T-helper 17 cell (primary cell): Measurements from ENCODE around the gene USP8. TPM values are rescaled to one million over a fixed set of nuclear protein-coding genes. Genes with fewer than 3 reads are reported as not detected.

Source experiments
- ATAC-seq: fragments of 150-1000 bp; cut with Tn5 transposase; 2 replicates; pipeline ENCODE4 v1.10.0; 2021; ENCODE audit warnings: mild to moderate bottlenecking, moderate library complexity
- DNase-seq, 3 donors: peaks; one replicate each; pipeline versions ENCODE4 v3.0.0 to v3.0.0-alpha.2; 2020 to 2021
- H3K9me3 ChIP-seq: one replicate; pipeline ENCODE4 v1.7.0; 2013; ENCODE audit warnings: low read length, mild to moderate bottlenecking; ENCODE audit not compliant: control insufficient read depth, poor library complexity, severe bottlenecking
- H3K27ac Mint-ChIP-seq: one replicate; pipeline ENCODE4 v1.8.0; 2022; ENCODE audit warnings: mild to moderate bottlenecking, moderate library complexity, mixed read lengths
- H3K27me3 Mint-ChIP-seq: one replicate; pipeline ENCODE4 v1.8.0; 2022; ENCODE audit warnings: mixed read lengths
- H3K36me3 Mint-ChIP-seq: one replicate; pipeline ENCODE4 v1.8.0; 2022; ENCODE audit warnings: low read depth, mixed read lengths
- H3K4me1 Mint-ChIP-seq: one replicate; pipeline ENCODE4 v1.8.0; 2022; ENCODE audit warnings: mild to moderate bottlenecking, mixed read lengths
- H3K4me3 Mint-ChIP-seq: one replicate; pipeline ENCODE4 v1.8.0; 2022; ENCODE audit warnings: mild to moderate bottlenecking, moderate library complexity, mixed read lengths
- total RNA-seq, 4 donors: library from RNA in 2 of 4; stranded (reverse) in 2 of 4; gene quantifications; one replicate each; pipeline ENCODE4 v1.2.3 and lab custom pipeline; 2022 to 2026

The USP8 gene
- total RNA-seq, 2 donors from 2014 or later = 43.4 to 62.8 TPM

DNA sequence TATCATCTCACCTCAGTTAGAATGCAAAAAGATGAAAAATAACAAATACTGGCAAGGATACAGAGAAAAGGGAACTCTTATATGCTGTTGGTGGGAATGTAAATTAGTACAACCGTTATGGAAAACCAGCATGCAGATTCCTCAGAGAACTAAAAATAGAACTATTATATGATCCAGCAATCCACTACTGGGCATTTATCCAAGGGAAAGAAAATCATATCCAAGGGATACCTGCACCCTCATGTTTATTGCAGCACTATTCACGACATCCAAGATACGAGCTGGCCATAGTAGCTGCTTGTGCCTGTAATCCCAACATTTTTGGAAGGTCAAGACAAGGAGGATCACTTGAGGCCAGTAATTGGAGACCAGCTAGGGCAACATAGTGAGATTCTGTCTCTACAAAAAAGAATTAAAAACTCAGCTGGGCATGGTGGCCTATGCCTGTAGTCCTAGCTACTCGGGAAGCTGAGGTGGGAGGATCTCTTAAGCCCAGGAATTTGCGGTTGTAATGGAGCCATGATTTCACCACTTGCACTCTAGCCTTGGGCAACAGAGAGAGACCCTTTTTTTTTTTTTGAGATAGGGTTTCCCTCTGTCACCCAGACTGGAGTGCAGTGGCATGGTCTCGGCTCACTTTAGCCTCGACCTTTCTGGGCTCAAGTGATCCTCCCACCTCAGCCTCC lies 95.7 kb downstream of the USP8 start:
- Mint-ChIP-seq H3K36me3 (peaks cover 2% of the 10 kb centered on the region), H3K4me1 (no peaks in the 10 kb centered on the region), H3K27me3 (no peaks in the 10 kb centered on the region), H3K27ac (no peak overlapping the region), H3K4me3 (no peak overlapping the region)
- no peaks in the 10 kb centered on the region for H3K9me3 ChIP-seq
- ATAC-seq = no peak
- DNase-seq = no peak

DNA sequence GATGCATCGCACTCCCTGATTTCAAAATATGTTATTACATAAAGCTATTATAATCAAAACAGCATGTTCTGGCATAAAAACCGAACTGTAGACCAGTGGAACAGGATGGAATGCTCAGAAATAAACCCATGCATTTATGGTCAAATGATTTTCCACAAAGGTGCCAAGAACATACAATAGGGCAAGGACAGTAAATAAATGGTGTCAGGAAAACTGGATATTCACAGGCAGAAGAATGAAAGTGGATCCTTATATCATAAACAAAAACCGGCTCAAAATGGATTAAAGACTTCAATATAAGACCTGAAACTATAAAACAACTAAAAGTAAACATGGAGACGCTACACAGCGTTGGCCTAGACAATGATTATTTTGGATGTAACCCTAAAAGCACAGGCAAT lies 99.6 kb downstream of the USP8 start:
- ATAC-seq (no peak), DNase-seq (no peak)
- no peak overlapping the region for H3K27ac Mint-ChIP-seq
- no peaks in the 10 kb centered on the region for H3K9me3 ChIP-seq
- no peaks in the 10 kb centered on the region for H3K27me3 Mint-ChIP-seq
- H3K4me3 Mint-ChIP-seq = no peak overlapping the region
- H3K36me3 Mint-ChIP-seq = peaks cover 2% of the 10 kb centered on the region
- H3K4me1 Mint-ChIP-seq = no peaks in the 10 kb centered on the region

DNA sequence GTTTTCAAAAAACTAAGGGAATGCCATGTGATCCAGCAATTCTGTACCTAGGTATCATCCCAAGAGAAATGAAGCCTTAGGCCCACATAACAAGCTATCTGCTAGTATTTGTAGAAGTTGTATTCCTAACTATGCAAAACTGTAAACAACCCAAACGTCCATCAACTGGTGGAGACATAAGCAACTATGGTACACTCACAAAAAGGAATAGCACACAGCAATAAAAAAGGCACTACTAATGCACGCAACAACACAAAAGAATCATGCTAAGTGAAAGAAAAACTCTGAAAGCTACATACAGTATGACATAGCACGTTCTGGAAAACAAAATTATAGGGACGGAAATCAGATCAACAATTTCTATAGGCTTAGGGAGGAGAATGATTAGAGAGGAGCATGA lies 107.0 kb downstream of the USP8 start:
- Mint-ChIP-seq H3K4me1 (no peaks in the 10 kb centered on the region), H3K27ac (no peak overlapping the region), H3K36me3 (peaks cover 2% of the 10 kb centered on the region), H3K4me3 (no peak overlapping the region), H3K27me3 (no peaks in the 10 kb centered on the region)
- no peaks in the 10 kb centered on the region for H3K9me3 ChIP-seq
- ATAC-seq = no peak
- no peak for DNase-seq

DNA sequence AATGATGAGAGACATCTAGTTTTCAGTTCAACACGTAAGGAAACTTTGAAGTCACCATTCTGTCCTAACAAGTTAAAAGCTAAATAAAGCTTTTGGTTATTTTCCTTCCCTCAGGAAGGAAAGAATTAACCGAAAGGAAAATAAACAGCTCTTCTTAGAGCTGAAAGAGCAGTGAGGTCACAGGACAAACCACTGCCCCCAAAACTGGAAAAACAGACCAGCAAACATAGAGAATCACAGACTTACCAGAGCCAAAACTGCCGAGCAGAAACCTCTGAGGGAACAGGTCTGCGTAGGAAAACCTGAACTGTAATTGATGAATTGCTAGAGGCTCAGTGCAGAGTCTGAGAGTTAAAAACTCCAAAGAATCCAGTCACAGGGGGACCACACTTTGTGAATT lies 107.6 kb downstream of the USP8 start:
- no peaks in the 10 kb centered on the region for H3K9me3 ChIP-seq
- DNase-seq (no peak), ATAC-seq (no peak)
- Mint-ChIP-seq H3K36me3 (no peaks in the 10 kb centered on the region), H3K27me3 (no peaks in the 10 kb centered on the region), H3K27ac (no peak overlapping the region), H3K4me3 (no peak overlapping the region), H3K4me1 (no peaks in the 10 kb centered on the region)

DNA sequence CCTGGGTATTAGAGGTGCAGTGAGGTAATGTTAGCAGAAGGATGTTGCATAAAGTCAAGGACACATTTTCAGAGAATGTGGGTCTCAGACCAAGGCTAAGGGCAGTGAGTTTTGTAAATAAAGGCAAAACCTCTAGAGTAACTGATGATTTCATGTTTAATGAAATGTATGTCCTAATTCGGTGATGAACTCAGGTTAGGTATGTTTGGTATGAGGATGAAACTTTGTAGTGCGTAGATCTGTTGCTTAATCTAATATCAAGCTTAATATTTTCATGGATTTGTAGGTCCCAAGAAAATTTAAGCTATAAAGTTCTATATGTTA lies 118.6 kb downstream of the USP8 start:
- Mint-ChIP-seq H3K4me1 (peaks cover 2% of the 10 kb centered on the region), H3K4me3 (no peak overlapping the region), H3K27me3 (peaks cover 30% of the 10 kb centered on the region), H3K36me3 (no peaks in the 10 kb centered on the region), H3K27ac (no peak overlapping the region)
- H3K9me3 ChIP-seq = no peaks in the 10 kb centered on the region
- no peak for DNase-seq
- no peak for ATAC-seq

DNA sequence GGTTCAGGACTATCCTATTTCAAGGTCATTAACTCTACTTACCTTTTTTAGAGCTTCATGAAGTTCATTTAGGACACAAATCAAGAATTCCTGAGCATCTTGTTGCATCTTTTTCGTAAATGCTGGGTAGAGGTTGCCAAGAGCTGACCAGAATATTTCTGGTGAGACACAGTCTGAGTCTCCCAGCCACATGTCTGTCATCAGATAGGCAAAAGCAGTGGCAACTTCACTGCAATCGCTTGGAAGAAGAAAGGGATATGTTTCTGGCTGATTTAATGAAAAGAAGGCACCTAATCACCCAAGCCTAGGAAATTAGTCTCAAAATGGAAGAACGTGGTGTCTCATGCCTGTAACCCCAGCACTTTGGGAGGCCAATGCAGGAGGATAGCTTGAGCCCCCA lies 119.4 kb downstream of the USP8 start:
- H3K9me3 ChIP-seq = no peaks in the 10 kb centered on the region
- DNase-seq = no peak
- no peak overlapping the region for H3K4me3 Mint-ChIP-seq
- H3K27ac Mint-ChIP-seq = no peak overlapping the region
- H3K4me1 Mint-ChIP-seq = peaks cover 2% of the 10 kb centered on the region
- H3K27me3 Mint-ChIP-seq = peaks cover 30% of the 10 kb centered on the region
- ATAC-seq = no peak
- H3K36me3 Mint-ChIP-seq = no peaks in the 10 kb centered on the region

DNA sequence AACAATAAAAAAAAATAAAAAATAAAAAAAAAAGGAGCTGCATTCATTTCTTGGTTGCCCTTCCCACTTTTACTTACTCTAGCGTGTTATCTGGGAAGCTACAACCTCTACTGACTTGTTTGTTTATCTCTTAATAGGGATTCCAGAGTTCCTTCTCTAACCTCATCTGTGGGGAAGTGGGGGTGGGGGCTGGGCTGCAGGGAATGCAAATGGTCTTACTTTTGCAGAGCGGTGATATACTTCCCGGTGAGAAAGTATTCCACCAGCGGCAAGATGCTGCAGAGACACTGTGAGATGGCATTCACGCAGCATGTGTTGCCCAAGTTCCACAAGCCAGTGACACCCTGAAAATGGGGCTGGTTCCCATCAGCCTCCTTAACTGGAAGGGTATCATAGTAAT lies 120.2 kb downstream of the USP8 start:
- no peak for ATAC-seq
- no peak for DNase-seq
- H3K27ac Mint-ChIP-seq = no peak overlapping the region

DNA sequence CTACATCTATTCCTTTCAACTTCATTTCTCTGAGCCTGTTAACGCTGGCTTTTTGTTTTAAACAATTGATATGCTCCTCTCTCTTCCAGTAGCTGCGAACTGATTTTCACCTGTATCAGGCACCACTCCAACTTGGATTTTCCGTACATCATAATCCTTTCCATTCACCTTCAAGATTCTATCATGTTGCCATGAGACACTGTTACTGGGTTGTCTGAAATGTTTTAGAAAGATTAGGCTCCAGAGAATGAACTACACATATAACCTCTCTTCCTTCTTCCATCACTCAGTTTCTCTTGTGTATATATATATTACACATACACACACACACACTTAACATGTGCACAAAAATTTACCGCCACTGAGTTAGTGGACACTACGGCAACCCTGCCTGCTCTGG lies 122.4 kb downstream of the USP8 start, which contains the start of gene USP50:
USP50 (minus strand) TSS at position 101 of the 400 bp plus-strand sequence. CDS start 141 bp downstream, outside the sequence.
- H3K4me1 Mint-ChIP-seq = peaks cover 2% of the 10 kb centered on the region

More for the DNA sequence above, 120.2 kb downstream of the USP8 start:
- peaks cover 2% of the 10 kb centered on the region for H3K4me1 Mint-ChIP-seq
- no peak overlapping the region for H3K4me3 Mint-ChIP-seq
- H3K36me3 Mint-ChIP-seq = no peaks in the 10 kb centered on the region
- H3K27me3 Mint-ChIP-seq = peaks cover 30% of the 10 kb centered on the region
- no peaks in the 10 kb centered on the region for H3K9me3 ChIP-seq

DNA sequence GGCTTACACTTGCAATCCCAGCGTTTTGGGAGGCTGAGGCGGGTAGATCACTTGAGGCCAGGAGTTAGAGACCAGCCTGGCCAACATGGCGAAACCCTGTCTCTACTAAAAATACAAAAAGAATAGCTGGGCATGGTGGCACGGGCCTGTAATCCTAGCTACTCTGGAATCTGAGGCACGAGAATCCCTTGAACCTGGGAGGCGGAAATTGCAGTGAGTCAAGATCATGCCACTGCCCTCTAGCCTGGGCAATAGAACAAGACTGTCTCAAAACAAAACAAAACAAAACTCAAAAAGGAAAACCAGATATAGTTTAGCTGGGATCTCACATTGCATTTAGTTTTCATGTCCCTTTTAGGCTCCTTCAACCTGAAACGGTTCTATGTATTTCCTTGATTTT lies 125.1 kb downstream of the USP8 start:
- H3K36me3 Mint-ChIP-seq = no peaks in the 10 kb centered on the region
- H3K4me3 Mint-ChIP-seq = no peak overlapping the region
- DNase-seq (no peak), ATAC-seq (no peak)
- H3K9me3 ChIP-seq = no peaks in the 10 kb centered on the region
- peaks cover 15% of the 10 kb centered on the region for H3K27me3 Mint-ChIP-seq
- H3K27ac Mint-ChIP-seq = no peak overlapping the region
- peaks cover 2% of the 10 kb centered on the region for H3K4me1 Mint-ChIP-seq

More for the DNA sequence above, 122.4 kb downstream of the USP8 start, which contains the start of gene USP50:
- Mint-ChIP-seq H3K27me3 (peaks cover 30% of the 10 kb centered on the region), H3K36me3 (no peaks in the 10 kb centered on the region), H3K27ac (peak within 1 kb of the TSS; percentile 29), H3K4me3 (no peak within 1 kb of the TSS)
- DNase-seq (no peak), ATAC-seq (no peak)
- H3K9me3 ChIP-seq = no peaks in the 10 kb centered on the region

DNA sequence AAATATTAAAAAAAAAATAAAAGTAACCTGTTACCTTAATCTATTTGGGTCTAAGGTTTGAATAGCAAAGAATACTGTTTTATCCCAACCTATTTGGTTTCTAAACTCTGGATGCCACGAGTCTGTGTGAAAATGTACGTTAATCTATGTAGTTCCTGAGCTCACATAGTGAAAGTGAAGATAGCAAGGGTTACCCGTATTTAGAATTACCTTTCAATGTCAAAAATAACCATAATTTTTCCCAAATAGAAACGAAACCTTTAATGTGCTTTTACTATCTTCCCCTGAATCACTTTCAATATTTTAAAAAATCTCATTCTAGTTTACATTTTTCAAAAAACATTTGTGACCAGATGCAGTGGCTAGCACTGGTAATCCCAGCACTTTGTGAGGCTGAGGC lies 128.0 kb downstream of the USP8 start:
- H3K27me3 Mint-ChIP-seq = peaks cover under 1% of the 10 kb centered on the region
- H3K4me1 Mint-ChIP-seq = no peaks in the 10 kb centered on the region
- ATAC-seq (no peak), DNase-seq (no peak)
- H3K9me3 ChIP-seq = no peaks in the 10 kb centered on the region
- no peak overlapping the region for H3K4me3 Mint-ChIP-seq
- H3K36me3 Mint-ChIP-seq = peaks cover 2% of the 10 kb centered on the region
- H3K27ac Mint-ChIP-seq = no peak overlapping the region

DNA sequence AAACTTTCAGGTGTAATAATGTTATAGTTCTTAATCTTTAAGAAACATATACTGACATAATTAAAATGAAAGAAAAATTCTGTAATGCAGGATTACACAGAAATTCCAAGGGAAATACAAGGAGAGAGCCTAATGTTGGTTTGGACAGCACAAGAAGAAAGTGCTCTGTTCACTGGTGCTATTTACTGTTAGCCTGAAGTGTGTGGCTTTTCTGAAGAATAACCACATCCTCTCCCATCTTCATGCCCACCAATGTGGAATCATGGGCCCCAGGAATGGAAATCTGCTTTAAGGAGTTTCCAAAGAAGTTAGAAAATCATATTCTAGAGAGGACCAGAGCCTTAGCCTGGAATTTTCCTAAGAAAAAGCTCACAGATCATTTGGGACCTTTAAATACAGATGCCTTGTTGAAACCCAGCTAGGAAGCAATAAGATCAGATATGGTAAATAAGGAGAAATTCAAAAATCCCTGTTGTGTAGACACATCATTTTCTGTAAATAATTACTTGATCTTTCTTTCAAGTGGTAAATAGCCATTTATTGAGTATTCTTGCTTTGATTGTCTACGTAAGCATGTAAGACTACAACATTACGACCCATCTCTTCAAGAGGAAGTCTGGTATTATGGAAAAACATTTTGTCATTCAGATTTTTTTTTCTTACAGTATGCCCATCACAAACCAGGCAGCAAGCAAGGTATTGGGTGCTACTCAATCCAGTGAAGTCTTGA lies 132.6 kb downstream of the USP8 start:
- Mint-ChIP-seq H3K27me3 (no peaks in the 10 kb centered on the region), H3K4me3 (no peak overlapping the region), H3K27ac (no peak overlapping the region), H3K4me1 (no peaks in the 10 kb centered on the region), H3K36me3 (peaks cover 2% of the 10 kb centered on the region)
- DNase-seq = no peak
- no peak for ATAC-seq
- H3K9me3 ChIP-seq = no peaks in the 10 kb centered on the region

DNA sequence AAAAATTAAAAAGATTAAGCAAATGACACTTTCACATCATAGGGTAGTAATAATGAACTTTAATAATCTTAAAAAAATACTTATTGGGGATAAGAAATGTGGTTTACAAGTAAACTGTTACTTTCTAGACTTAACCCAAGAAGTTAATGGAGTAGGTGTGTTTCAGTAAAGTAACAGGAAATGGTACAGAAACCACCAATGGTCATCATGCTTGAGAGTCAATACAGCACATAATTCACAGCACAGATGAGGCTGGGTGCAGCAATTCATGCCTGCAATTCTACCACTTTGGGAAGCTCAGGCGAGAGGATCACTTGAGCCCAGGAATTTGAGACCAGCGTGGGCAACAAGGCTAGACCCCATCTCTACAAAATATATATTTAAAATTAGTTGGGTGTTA lies 133.8 kb downstream of the USP8 start:
- Mint-ChIP-seq H3K4me1 (no peaks in the 10 kb centered on the region), H3K4me3 (no peak overlapping the region), H3K36me3 (peaks cover 6% of the 10 kb centered on the region), H3K27ac (no peak overlapping the region), H3K27me3 (no peaks in the 10 kb centered on the region)
- no peaks in the 10 kb centered on the region for H3K9me3 ChIP-seq
- DNase-seq (no peak), ATAC-seq (no peak)

DNA sequence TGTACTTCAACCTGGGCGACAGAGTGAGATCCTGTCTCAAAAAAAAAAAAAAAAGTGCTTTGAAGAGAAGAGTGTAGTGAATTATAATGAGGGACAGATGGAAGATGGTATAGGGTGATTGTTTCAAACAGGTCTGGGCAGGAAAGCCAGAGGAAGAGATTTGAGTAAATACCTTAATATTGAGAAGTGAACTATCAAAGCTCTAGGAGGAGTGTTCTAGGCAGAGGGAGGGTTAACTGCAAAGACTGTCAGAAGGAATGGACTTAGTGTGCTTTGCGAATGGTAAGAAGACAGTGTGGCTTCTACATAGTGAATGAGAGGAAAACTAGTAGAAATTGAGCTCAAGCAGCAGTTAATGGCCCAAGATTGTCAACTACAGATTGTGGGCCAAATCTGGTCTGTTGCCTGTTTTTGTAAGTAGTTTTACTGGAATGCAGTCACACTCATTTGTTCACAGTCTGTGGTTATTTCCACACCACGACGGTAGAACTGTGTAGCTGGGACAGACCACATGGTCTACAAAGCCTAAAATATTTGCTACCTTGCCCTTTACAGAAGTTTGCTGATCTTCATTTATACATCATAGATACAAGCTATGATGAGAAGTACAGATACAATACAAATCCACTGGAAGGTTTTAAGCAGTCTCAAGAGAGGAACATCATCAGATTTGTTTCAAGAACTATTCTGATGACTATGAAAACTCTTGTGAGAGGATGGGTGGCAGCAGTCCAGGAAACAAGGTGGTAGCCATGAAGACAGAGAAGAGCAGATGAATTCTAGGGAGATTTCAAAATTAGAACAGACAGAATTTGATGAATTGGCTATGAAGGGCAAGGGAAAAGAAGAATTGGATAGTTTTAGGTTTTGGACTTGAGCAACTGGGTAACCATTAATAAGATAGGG lies 138.8 kb downstream of the USP8 start:
- no peaks in the 10 kb centered on the region for H3K27me3 Mint-ChIP-seq
- H3K4me3 Mint-ChIP-seq = peak overlapping the region; percentile 10
- no peaks in the 10 kb centered on the region for H3K9me3 ChIP-seq
- no peak for DNase-seq
- H3K36me3 Mint-ChIP-seq = peaks cover 7% of the 10 kb centered on the region
- peaks cover 2% of the 10 kb centered on the region for H3K4me1 Mint-ChIP-seq
- no peak for ATAC-seq
- peak overlapping the region; percentile 84 for H3K27ac Mint-ChIP-seq
